HG03108 (cell line): ENCODE measurements around the gene ZNF429.
"Not testable (repeated sequence)": the region's sequence is repeated elsewhere in the genome, so short reads cannot be mapped to it uniquely, and the experiment has no call there.

ENCODE experiments used
- ATAC-seq: cut with Tn5 transposase; IDR thresholded peaks from one replicate; pipeline ENCODE4 v1.9.1; 2021; ENCODE audit warnings: moderate library complexity; ENCODE audit not compliant: unreplicated experiment

The ZNF429 gene

DNA sequence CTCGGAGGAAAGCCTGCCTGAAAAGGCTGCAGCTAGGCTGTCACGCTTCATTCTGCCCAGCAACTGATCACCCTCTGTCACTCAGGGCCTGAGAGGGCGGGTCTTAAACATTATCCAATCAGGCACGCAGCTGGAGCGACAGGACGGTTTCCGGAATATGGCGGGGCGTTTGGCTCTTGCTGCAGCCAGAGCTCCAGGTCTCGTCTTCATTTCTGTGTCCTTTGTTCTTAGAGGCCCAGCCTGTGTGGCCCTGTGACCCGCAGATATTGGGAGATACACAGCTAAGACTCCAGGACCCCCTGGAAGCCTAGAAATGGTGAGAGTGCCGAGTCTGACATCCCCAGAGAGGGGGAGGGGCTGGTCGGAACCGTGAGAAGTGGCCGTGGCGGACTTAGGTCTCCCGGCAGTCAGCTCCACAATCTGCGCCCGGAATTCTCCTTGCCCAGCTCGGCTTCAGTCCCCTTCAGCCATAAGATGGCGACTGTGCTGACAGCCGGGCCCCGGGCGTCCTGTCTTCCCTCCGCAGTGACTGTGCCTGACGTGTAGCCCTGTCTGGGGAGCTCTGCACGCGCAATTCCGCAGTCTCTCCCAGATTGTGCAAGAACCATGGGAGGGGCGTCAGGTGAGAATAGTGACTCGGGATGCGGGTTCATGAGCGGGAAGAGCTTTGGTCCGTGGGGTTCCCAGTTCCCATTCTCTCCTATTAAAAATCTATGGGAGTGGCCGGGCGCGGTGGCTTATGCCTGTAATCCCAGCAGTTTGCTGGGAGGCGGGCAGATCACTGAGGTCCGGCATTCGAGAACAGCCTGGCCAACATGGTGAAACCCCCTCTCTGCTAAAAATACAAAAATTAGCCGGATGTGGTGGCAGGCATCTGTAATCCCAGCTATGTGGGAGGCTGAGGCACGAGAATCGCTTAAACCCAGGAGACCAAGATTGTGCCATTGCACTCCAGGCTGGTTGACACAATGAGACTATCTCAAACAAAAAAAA lies at the start of gene ZNF429:
Gene ZNF429, plus strand, starts transcription at position 144 of the 993 bp plus-strand sequence. Its CDS starts 170 bp downstream, at position 314.
- ATAC-seq = peak; percentile 100

GRCh38 chr19:21460686-21461085 lies 44.7 kb upstream of the ZNF429 start:
- no peak for ATAC-seq

GRCh38 chr19:21462540-21462939 lies 42.9 kb upstream of the ZNF429 start:
- ATAC-seq = no peak

DNA sequence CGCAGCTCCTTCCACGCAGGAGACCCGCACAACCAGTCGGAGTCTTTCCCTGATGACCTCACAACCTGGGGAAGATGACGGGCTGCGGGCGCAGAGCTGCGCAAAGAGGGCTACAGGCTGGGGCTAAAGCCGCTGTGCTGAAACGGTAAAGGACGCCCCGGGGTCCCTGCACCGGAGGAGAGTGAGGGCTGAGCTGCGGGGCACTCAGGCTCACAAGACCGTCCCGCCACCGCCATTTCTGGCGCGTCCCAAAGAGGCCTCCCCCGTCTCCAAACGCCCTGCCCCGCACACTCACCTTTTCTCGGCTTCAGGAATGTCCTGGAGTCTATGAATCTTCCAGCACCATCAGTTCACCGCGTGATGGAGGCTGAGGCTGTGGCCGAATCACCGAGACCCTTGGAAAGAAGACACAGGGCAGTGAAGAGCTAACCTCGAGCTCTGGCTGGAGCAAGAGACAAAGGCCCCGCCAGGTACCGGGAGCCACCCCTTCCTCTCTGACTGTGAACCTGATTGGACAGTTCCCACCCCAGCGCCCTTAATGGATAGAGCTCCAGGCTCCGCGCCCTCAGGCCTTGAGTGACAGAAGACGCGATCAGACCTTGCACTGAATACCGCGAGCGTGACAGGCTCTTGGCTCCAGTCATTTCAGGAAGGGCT lies 41.8 kb upstream of the ZNF429 start:
- ATAC-seq = peak; percentile 83

DNA sequence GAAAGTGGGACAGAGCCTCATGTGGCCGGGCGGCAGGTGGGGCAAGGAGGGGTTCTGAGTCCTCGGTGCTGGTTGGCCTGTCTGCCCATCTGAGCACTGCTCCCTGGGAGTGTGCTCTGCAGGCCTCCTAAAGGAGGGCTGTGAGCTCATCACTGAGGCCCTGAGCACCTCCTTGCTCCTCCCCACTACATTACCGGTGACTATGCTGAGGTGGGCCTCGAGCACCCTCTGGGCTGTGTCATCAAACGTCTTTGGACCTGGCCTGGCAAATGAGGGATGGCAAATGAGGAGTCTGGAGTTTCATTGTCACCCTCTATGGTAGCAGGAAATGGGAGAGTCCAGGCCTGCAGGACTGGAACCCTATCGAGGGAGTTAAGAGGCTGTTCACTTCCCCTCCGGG lies 38.8 kb upstream of the ZNF429 start:
- no peak for ATAC-seq

GRCh38 chr19:21468791-21469190 lies 36.6 kb upstream of the ZNF429 start:
- no peak for ATAC-seq

DNA sequence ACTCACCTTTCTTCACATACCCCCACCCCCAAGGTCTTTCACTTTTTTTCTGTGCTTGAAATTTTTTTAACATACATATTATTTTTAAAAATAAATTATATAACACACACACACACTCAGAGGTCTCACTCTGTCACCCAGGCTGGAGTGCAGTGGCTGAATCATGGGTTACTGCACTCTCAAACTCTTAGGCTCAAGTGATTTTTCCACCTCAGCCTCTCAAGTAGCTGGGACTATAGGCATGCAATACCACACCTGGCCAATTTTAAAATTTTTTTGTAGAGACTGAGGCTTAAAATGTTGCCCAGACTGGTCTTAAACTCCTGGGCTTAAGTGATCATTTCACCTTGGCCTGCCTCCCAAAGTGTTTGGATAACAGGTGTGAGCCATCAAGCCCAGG lies 32.9 kb upstream of the ZNF429 start:
- no peak for ATAC-seq

DNA sequence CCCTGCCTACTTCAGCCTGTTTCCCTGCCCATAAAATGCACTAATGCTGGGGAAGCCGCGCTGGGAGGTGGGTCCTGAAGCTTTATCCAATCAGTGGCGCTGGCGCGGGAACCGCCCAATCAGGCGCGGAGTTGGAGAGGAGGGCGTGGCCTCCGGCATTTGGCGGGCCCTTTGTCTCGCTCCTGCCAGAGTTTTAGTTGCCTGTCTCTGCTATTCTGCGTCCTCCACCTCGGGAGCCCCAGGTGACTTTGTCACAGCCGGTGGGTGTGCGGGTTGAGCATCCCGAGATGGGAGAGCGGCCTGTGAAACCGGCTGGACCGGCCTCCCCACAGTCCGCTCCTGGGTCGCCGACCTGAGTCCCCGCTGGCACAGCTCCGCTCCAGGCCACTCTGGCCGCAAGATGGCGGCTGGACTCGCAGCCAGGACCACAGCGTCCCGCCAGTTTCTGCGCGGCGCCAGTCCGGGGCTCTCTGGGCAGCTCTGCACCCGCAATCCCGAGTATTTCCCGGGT lies 30.7 kb upstream of the ZNF429 start:
- ATAC-seq = peak; percentile 61

DNA sequence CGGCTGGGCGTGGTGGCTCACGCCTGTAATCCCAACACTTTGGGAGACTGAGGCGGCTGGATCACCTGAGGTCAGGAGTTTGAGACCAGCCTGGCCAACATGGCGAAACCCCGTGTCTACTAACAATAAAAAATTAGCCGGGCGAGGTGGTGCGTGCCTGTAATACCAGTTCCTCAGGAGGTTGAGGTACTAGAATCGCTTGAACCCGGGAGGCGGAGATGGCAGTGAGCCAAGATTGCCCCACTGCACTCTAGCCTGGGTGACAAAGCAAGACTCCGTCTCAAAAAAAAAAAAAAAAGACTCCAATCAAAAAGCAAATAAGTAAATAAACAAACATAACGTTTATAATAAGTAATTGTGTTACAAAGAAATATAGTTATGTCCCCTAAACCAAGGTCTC lies 23.0 kb upstream of the ZNF429 start:
- not testable (repeated sequence) for ATAC-seq

- ATAC-seq = no peak
Measured at GRCh38 chr19:21482863-21483276, 22.5 kb upstream of the ZNF429 start.

DNA sequence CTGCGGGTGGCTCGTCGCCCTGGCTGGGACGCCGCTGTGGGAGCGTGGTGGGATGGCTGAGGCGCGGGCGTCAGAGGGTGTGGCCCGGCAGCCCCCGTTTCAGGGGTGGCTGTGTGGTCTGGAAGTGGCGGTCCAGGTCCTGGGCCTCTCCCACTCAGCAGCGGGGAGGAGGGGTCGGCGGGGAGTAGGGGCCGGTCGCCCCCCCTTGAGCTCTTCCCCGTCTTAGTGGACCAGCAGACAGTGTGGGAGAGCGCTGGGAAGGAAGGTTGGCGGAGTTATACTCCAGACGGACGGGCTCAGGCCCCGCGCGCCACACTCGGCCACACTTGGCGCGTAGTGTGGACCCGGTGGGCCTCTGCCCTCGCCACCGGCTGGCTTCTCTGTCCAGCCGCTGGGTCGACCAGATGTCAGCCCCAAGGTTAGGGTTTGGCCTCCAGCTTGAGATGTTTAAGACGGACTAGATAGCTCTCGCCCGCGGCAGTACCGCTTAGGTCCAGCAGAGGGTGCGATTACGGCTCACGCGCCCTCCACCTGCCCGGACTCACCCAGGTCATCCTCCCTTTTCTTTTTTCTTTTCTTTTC lies 21.7 kb upstream of the ZNF429 start:
- ATAC-seq = no peak

- ATAC-seq = no peak
Measured at GRCh38 chr19:21484631-21485030, 20.8 kb upstream of the ZNF429 start.

- no peak for ATAC-seq
Measured at GRCh38 chr19:21485926-21486325, 19.5 kb upstream of the ZNF429 start.

- no peak for ATAC-seq
Measured at GRCh38 chr19:21487969-21488368, 17.4 kb upstream of the ZNF429 start.

DNA sequence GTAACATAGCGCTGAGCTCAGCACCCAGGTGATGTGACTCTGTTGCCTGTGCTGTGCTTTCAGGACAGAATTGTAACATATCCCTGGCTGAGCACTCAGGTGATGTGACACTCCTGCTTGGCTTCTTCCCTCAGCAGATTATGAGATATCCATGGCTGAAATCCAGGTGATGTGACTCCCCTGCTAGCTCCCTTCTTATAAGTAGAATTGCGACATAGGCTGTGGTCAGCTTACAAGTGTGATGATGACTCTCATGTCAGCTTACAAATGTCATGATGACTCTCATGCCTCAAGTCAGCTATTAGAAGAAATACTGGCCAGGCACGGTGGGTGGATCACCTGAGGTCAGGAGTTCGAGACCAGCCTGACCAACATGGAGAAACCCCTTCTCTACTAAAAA lies 14.3 kb upstream of the ZNF429 start:
- no peak for ATAC-seq

- no peak for ATAC-seq
Measured at GRCh38 chr19:21492947-21493906, 12.2 kb upstream of the ZNF429 start.

- ATAC-seq = no peak
Measured at GRCh38 chr19:21496876-21497275, 8.5 kb upstream of the ZNF429 start.

- no peak for ATAC-seq
Measured at GRCh38 chr19:21498651-21499050, 6.8 kb upstream of the ZNF429 start.

- no peak for ATAC-seq
Measured at GRCh38 chr19:21508198-21508597, 2.8 kb downstream of the ZNF429 start.

GRCh38 chr19:21511058-21511457 lies 5.7 kb downstream of the ZNF429 start:
- ATAC-seq = not testable (repeated sequence)
